K562 (cell line): ENCODE results near the gene CDH2. TPM values are rescaled to one million over a fixed set of nuclear protein-coding genes. Genes with fewer than 3 reads are reported as not detected.

Experiments
- ATAC-seq: fragments of 200-7000 bp; cut with Tn5 transposase; 3 replicates; pipeline ENCODE4 v1.9.1; 2020; ENCODE audit warnings: moderate library complexity
- BruUV-seq: library from RNA; stranded (reverse); fragments of 400-500 nt; replicated peaks from 2 replicates; lab custom pipeline; 2021; lab: Mats Ljungman, UMichigan
- CTCF ChIA-PET: fragments of 300-600 bp; formaldehyde crosslinking; extraction: SDS; loops from one replicate; lab custom pipeline; 2021; ENCODE audit warnings: low intra/inter-chr PET ratio; lab: Yijun Ruan, JAX
- POLR2A ChIA-PET: fragments of 300-600, 350-650 bp; sonication (Branson Sonifier 250); formaldehyde crosslinking; extraction: SDS; loops from one replicate; lab custom pipeline; 2021; ENCODE audit warnings: antibody characterized with exemption, inconsistent platforms; lab: Yijun Ruan, JAX
- DNase-seq, 4 experiments: peaks; one replicate each; pipeline versions ENCODE4 v3.0.0 to v3.0.0-alpha.2; 2011 to 2018; ENCODE audit warnings: low spot score in 3 of 4, mixed read lengths in 3 of 4; ENCODE audit errors: extremely low read depth in 1 of 4
- FAIRE-seq: peaks from 2 replicates; lab custom pipeline; 2011; peaks lifted over from hg19 to GRCh38; lab: Jason Lieb, UNC
- H2AFZ ChIP-seq: 2 replicates; pipeline ENCODE4 v1.6.0; 2011; ENCODE audit warnings: low read depth, low read length, control low read depth, inconsistent platforms
- H3K27ac ChIP-seq: fragments of 200-600 bp; 3 replicates; pipeline ENCODE4 v1.8.0; 2011; ENCODE audit warnings: low read depth, mild to moderate bottlenecking, control low read depth, inconsistent platforms, low read length, moderate library complexity, mixed read lengths; ENCODE audit errors: extremely low read depth
- H3K27me3 ChIP-seq, 2 experiments: fragments of 300-600 bp in 1 of 2; 2 replicates in 1 of 2; 3 replicates in 1 of 2; pipeline versions ENCODE4 v1.6.0 to v1.8.0; 2011; ENCODE audit warnings: inconsistent platforms in 2 of 2, low read length in 2 of 2, mild to moderate bottlenecking in 1 of 2, mixed read lengths in 1 of 2, moderate library complexity in 1 of 2; ENCODE audit not compliant: control insufficient read depth in 2 of 2, insufficient read depth in 2 of 2
- H3K36me3 ChIP-seq: fragments of 300-600 bp; 3 replicates; pipeline ENCODE4 v1.8.0; 2011; ENCODE audit warnings: mild to moderate bottlenecking, low read length, inconsistent platforms; ENCODE audit not compliant: control insufficient read depth, insufficient read depth
- H3K4me1 ChIP-seq, 2 experiments: fragments of 200-600 bp in 1 of 2; replicated peaks in 1 of 2; 2 replicates in 1 of 2; 3 replicates in 1 of 2; pipeline versions ENCODE4 v1.5.1 to v1.8.0; 2011; ENCODE audit warnings: inconsistent platforms in 2 of 2, low read length in 2 of 2, mild to moderate bottlenecking in 1 of 2, mixed read lengths in 1 of 2, moderate library complexity in 1 of 2; ENCODE audit not compliant: control insufficient read depth in 2 of 2, insufficient read depth in 2 of 2
- H3K4me2 ChIP-seq: 2 replicates; pipeline ENCODE4 v1.6.1; 2011; ENCODE audit warnings: low read length, control low read depth, inconsistent platforms, mixed read lengths; ENCODE audit not compliant: insufficient read depth
- H3K4me3 ChIP-seq: fragments of 200-600 bp; sonication (generic), shearing (Covaris generic); 2 replicates; pipeline ENCODE4 v1.5.1; 2016; ENCODE audit warnings: control low read depth, inconsistent platforms
- H3K79me2 ChIP-seq: fragments of 200-600 bp; 3 replicates; pipeline ENCODE4 v1.8.0; 2011; ENCODE audit warnings: low read length, inconsistent platforms; ENCODE audit not compliant: control insufficient read depth, insufficient read depth
- H3K9ac ChIP-seq, 2 experiments: 2 replicates each; pipeline versions ENCODE4 v1.6.0 to v1.6.1; 2011; ENCODE audit warnings: low read depth in 2 of 2, low read length in 2 of 2, control low read depth in 1 of 2, inconsistent platforms in 1 of 2, mild to moderate bottlenecking in 1 of 2, mixed read lengths in 1 of 2; ENCODE audit not compliant: insufficient read depth in 1 of 2
- H3K9me1 ChIP-seq: one replicate; pipeline ENCODE4 v1.6.0; 2011; ENCODE audit warnings: inconsistent platforms, mild to moderate bottlenecking, low read length, moderate library complexity; ENCODE audit not compliant: control insufficient read depth, insufficient read depth
- H3K9me3 ChIP-seq: replicated peaks from 2 replicates; pipeline ENCODE4 v1.5.1; 2011; ENCODE audit warnings: low read depth, low read length, inconsistent platforms; ENCODE audit not compliant: control insufficient read depth, insufficient read depth
- H4K20me1 ChIP-seq: replicated peaks from 2 replicates; pipeline ENCODE4 v1.6.1; 2011; ENCODE audit warnings: low read length, inconsistent platforms, mixed read lengths; ENCODE audit not compliant: control insufficient read depth, insufficient read depth
- MAFF ChIP-seq: IDR thresholded peaks from 2 replicates; pipeline ENCODE4 v1.6.1; 2012; ENCODE audit warnings: low read length, improper control_type of control experiment
- MBD2 ChIP-seq: sonication (generic); IDR thresholded peaks from 2 replicates; pipeline ENCODE4 v1.6.1; 2016; ENCODE audit warnings: low read depth, borderline replicate concordance
- NR2F6 ChIP-seq: fragments of 450-650 bp; formaldehyde crosslinking; IDR thresholded peaks from 2 replicates; pipeline ENCODE4 v1.4.0; 2020; ENCODE audit warnings: mild to moderate bottlenecking
- TFE3 ChIP-seq: fragments of 450-650 bp; formaldehyde crosslinking; IDR thresholded peaks from 2 replicates; pipeline ENCODE4 v1.4.0; 2020; ENCODE audit warnings: mild to moderate bottlenecking, mixed read lengths
- THRA ChIP-seq: fragments of 450-650 bp; IDR thresholded peaks from 2 replicates; pipeline ENCODE4 v1.6.1; 2017; ENCODE audit warnings: mild to moderate bottlenecking, moderate library complexity
- TSHZ1 ChIP-seq: fragments of 250-450 bp; sonication (Bioruptor Pico); IDR thresholded peaks from 2 replicates; pipeline ENCODE4 v1.4.0; 2020; ENCODE audit warnings: mild to moderate bottlenecking, moderate library complexity
- ZFPM2 ChIP-seq: fragments of 250-450 bp; sonication (Bioruptor Pico); IDR thresholded peaks from 2 replicates; pipeline ENCODE4 v1.5.1; 2022; ENCODE audit warnings: mild to moderate bottlenecking
- ZNF347 ChIP-seq: fragments of 450-650 bp; formaldehyde crosslinking; IDR thresholded peaks from 2 replicates; pipeline ENCODE4 v1.4.0; 2020; ENCODE audit warnings: low read depth, mild to moderate bottlenecking, moderate library complexity
- ZNF609 ChIP-seq: sonication (generic); formaldehyde crosslinking; IDR thresholded peaks from 2 replicates; pipeline ENCODE4 v1.8.1; 2023; ENCODE audit warnings: missing genetic modification reagents, mild to moderate bottlenecking, borderline replicate concordance
- ZNF644 ChIP-seq: fragments of 200-800 bp; sonication (Bioruptor generic); IDR thresholded peaks from 2 replicates; pipeline ENCODE4 v1.6.1; 2016; ENCODE audit warnings: low read depth, missing genetic modification characterization, missing compliant biosample characterization
- WGBS: fragments of 100-300 bp; shearing (Covaris generic); methylation state at CpG from one replicate; pipeline ENCODE4 v1.1.6; 2016; ENCODE audit warnings: low coverage, mixed read lengths; ENCODE audit not compliant: insufficient coverage; ENCODE audit errors: missing lambda C conversion rate; 5-methylcytosine and 5-hydroxymethylcytosine counted together
- in situ Hi-C: fragments of 300-500 bp; cut with MboI; formaldehyde crosslinking; loops from 4 replicates; pipeline ENCODE4 v1.15.0; 2018; ENCODE audit warnings: inconsistent platforms, mixed read lengths
- intact Hi-C: fragments of 100-400 bp; cut with micrococcal nuclease; formaldehyde crosslinking; loops from 2 replicates; pipeline ENCODE4 v1.14.2; 2022
- polyA plus RNA-seq, 8 experiments: library from polyadenylated mRNA; depleted of rRNA in 4 of 8; stranded (reverse) in 5 of 8; unstranded in 3 of 8; fragments of >200 nt; fragmentation: Nextera tagmentation in 2 of 8; fragmentation: Illumina TruSeq in 1 of 8; extraction: Ambion mirVana in 2 of 8; extraction: Trizol in 1 of 8; gene quantifications; 2 replicates each; pipeline versions ENCODE4 v1.2.1 to v1.2.3, GENCODE V29; 2011 to 2014; ENCODE audit warnings: inconsistent platforms in 1 of 8, missing spikeins in 1 of 8
- total RNA-seq, 7 experiments: library from RNA; depleted of rRNA in 6 of 7; stranded (reverse); fragments of >200 nt in 6 of 7; fragmentation: Illumina TruSeq in 2 of 7; extraction: Trizol in 2 of 7; gene quantifications; 2 replicates each; pipeline versions ENCODE4 v1.2.1 to v1.2.3, GENCODE V29; 2011 to 2021; ENCODE audit warnings: low replicate concordance in 1 of 7

CDH2 gene
- total and polyA plus RNA-seq, 9 of the 15 experiments (the other 6 are each of a cell fraction or from before 2014, with no cell fraction given) = 0.04 TPM; not detected in 8

GRCh38 chr18:28115149-28115550, 61.8 kb downstream of the CDH2 start (continued):
- TF ChIP-seq ZFPM2 (CRISPR knock-in tag) (no peak), THRA (no peak), ZNF609 (no peak), ZNF644 (tag) (no peak)

GRCh38 chr18:28114472-28114871, 62.5 kb downstream of the CDH2 start:
- H3K9me1 ChIP-seq = no peaks in the 10 kb centered on the region
- no peaks in the 10 kb centered on the region for H3K36me3 ChIP-seq
- ChIA-PET CTCF (no interaction called here), POLR2A (no interaction called here)
- no peaks in the 10 kb centered on the region for H4K20me1 ChIP-seq
- no peaks in the 10 kb centered on the region for H3K27me3 ChIP-seq
- WGBS = 0% methylated on average over 3 of the region's 3 CpGs
- BruUV-seq = no TSS peak
- in situ Hi-C loops (no loop called here), intact Hi-C loops (no loop called here)
- no peaks in the 10 kb centered on the region for H3K79me2 ChIP-seq
- H3K4me1 ChIP-seq = no peaks in the 10 kb centered on the region
- no peak overlapping the region for H3K4me2 ChIP-seq
- ATAC-seq (no peak), FAIRE-seq (no peak), DNase-seq (no peak)
- H3K9me3 ChIP-seq = no peaks in the 10 kb centered on the region; the same call in 1 of the 2 replicates
- H2AFZ ChIP-seq = no peak overlapping the region
- H3K4me3 ChIP-seq = no peak overlapping the region
- no peak overlapping the region for H3K9ac ChIP-seq
- no peak overlapping the region for H3K27ac ChIP-seq
- no peak for TF ChIP-seq ZNF347 (CRISPR knock-in tag)
- TF ChIP-seq MBD2 = no peak
- TF ChIP-seq MAFF = no peak
- no peak for TF ChIP-seq TSHZ1 (CRISPR knock-in tag)
- TF ChIP-seq TFE3 (CRISPR knock-in tag) = no peak
- TF ChIP-seq NR2F6 (CRISPR knock-in tag) = no peak
